Measurements from ENCODE around the gene RABAC1.

The RABAC1 gene

DNA sequence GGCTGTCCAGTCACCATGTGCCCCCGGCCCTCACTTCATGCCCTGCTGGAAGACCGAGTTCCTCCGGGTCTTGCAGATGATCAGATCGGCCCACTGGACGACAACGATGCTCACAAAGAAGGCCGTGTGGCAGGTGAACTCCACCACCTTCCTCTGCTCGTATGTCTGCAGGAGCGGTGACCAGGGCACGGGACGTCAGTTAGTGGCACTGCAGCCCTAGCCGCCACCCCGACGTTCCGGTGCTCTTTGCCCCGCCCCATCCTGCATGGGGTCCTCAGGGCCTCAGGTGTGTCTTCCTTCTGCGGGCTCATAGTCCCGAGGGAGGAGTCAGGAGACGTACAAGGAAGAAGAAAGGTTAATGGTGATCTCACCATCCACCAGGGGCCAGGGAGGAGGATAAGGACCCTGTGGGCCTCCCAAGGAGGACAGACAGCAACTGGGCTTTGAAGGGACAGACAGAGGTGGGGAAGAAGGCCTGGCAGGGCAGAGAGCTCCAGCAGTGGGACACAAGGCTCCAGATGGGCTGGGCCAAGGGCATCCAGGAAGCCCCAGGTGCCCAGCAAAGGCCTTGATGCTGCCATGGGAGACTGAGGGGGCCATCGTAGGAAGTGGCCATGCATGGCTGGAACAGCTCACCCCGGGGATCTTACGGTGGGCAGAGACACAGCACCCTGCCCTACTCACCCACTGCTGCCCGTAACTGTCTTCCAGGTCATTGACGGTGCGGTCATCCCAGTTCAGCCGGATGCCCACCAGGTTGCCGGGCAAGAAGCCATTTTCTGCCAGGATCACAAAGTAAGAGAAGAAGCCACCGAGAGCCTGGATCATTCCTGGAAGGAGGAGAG is 9.9 kb upstream of the RABAC1 start:
- TF ChIP-seq, protein P1, sequence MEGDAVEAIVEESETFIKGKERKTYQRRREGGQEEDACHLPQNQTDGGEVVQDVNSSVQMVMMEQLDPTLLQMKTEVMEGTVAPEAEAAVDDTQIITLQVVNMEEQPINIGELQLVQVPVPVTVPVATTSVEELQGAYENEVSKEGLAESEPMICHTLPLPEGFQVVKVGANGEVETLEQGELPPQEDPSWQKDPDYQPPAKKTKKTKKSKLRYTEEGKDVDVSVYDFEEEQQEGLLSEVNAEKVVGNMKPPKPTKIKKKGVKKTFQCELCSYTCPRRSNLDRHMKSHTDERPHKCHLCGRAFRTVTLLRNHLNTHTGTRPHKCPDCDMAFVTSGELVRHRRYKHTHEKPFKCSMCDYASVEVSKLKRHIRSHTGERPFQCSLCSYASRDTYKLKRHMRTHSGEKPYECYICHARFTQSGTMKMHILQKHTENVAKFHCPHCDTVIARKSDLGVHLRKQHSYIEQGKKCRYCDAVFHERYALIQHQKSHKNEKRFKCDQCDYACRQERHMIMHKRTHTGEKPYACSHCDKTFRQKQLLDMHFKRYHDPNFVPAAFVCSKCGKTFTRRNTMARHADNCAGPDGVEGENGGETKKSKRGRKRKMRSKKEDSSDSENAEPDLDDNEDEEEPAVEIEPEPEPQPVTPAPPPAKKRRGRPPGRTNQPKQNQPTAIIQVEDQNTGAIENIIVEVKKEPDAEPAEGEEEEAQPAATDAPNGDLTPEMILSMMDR (IDR thresholded peaks at IDR 0.05; ENCODE audit: extremely low read depth, missing control alignments): no peak
- no peak for DNase-seq (ENCODE audit: low spot score)

- TF ChIP-seq, protein P1 (IDR thresholded peaks at IDR 0.05; ENCODE audit: extremely low read depth, missing control alignments): no peak
- DNase-seq (ENCODE audit: low spot score): no peak
Measured at GRCh38 chr19:41967054-41967783, 8.1 kb upstream of the RABAC1 start.

DNA sequence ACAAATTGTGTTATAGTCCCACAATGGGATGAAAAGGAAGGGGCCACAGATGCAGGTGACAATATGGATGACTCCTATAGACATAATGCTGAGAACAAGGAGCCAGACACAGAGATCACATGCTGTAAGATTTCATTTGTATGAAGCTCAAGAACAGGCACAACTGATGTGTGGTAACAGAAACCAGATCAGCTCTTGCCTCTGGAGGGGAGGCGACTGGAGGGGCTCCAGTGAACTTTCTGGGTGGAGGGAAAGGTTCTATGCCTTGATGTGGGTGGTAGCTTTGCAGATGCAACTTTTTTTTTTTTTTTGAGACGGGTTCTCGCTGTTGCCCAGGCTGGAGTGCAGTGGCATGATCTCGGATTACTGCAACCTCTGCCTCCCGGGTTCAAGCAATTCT is 6.0 kb upstream of the RABAC1 start:
- TF ChIP-seq, protein P1 (IDR thresholded peaks at IDR 0.05; ENCODE audit: extremely low read depth, missing control alignments): no peak

DNA sequence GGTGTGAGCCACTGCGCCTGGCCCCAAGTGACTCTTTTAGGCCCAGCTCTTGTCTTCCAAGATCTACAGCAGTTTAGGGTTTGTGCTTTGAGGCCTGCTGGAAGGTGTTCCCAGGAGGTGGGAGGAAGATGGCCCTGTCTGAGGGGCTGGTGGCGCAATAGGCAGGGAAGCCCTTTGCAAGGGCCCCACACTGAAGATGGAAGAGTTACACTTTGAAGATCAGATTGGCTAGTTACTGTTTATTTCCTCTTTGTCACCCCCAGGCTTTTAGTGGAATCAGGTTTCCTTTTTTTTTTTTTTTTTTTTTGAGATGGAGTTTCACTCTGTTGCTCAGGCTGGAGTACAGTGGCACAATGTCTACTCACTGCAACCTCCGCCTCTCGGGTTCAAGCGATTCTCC is 1.9 kb upstream of the RABAC1 start:
- TF ChIP-seq, protein P1 (IDR thresholded peaks at IDR 0.05; ENCODE audit: extremely low read depth, missing control alignments): no peak

More for the DNA sequence above, 6.0 kb upstream of the RABAC1 start:
- DNase-seq (ENCODE audit: low spot score): no peak

DNA sequence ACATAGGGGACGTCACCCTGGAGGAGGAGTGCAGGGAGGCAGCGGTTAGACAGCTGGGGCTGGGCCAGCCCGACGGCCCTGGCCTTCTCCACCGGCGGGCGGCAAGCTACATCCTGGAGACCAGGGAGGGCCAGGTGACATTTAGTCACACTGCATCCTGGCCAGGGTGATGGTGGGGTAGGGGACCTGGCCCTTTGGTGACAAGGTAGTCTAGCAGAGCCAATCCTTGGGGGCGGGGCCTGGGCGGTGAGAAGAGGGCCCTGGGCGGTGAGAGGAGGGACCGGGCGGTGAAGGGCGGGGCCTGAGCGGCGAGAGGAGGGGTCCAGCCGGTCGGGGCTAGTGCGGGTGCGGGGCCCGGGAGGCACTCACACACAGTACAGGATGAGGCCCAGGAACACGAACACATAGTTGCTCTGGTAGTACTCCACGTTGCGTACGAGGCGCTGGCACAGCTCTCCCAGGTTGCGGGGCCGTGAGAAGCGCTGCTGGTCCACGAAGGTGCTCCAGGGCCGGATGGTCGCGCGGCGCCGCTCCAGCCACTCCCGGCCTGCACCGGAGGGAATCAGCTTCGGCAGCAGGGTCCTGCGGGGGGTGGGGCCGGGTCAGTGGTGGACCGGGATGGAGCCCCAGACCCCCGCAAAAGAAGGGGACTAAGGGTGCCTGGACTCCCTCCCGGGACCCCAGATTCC is 610 bp downstream of the RABAC1 start:
- DNase-seq (ENCODE audit: low spot score): peak; percentile 88
- TF ChIP-seq, protein P1 (IDR thresholded peaks at IDR 0.05; ENCODE audit: extremely low read depth, missing control alignments): no peak

More for the DNA sequence above, 1.9 kb upstream of the RABAC1 start:
- DNase-seq (ENCODE audit: low spot score): no peak

GRCh38 chr19:41957838-41958366 is 1.2 kb downstream of the RABAC1 start:
- DNase-seq (ENCODE audit: low spot score): peak; percentile 89
- TF ChIP-seq, protein P1 (IDR thresholded peaks at IDR 0.05; ENCODE audit: extremely low read depth, missing control alignments): peak; percentile 77
